Right ventricle myocardium inferior (tissue), 1 donor: Measurements from ENCODE around the gene PRTG. TPM values are rescaled to one million over a fixed set of nuclear protein-coding genes. Genes with fewer than 3 reads are reported as not detected.
"Not testable (repeated sequence)": the region's sequence is repeated elsewhere in the genome, so short reads cannot be mapped to it uniquely, and the experiment has no call there.

Experiments used
- ATAC-seq: fragments of 200-7000 bp; cut with Tn5 transposase; one replicate; pipeline ENCODE4 v1.9.1; 2020; ENCODE audit warnings: mild to moderate bottlenecking, moderate library complexity
- DNase-seq: peaks from one replicate; pipeline ENCODE4 v3.0.0; 2021; ENCODE audit errors: missing footprints
- intact Hi-C: fragments of 100-400 bp; cut with DNase I; formaldehyde crosslinking; loops from one replicate; pipeline ENCODE4 v1.11.0; 2022
- long read RNA-seq: library from polyadenylated mRNA; unstranded; transcript quantifications from one replicate; pipeline ENCODE4 v2.0.0, GENCODE V29; 2021
- total RNA-seq: library from RNA; stranded (reverse); fragmentation: NEBNext Ultra II Directional; extraction: Animal tissue kit (Norgen Biotek cat#: 25700); gene quantifications from one replicate; pipeline ENCODE4 v1.2.1, GENCODE V29; 2021
- donor health status: DM: no; HTN: yes; CAD: no; lungs with severe emphysema.

PRTG gene
- 0.43 TPM for total RNA-seq
- long read RNA-seq: 0 reads

GRCh38 chr15:55742927-55743728 is at the start of gene PRTG:
Gene PRTG (minus strand): TSS chr15:55743152. CDS start chr15:55742931, 221 bp downstream.
- DNase-seq (peak; percentile 86), ATAC-seq (peak; percentile 97)
- intact Hi-C loops: no loop called here

GRCh38 chr15:55791551-55792400 is 48.8 kb upstream of the PRTG start:
- no peak for ATAC-seq
- DNase-seq: no peak
- intact Hi-C loops: no loop called here

GRCh38 chr15:55789066-55789660 is 46.2 kb upstream of the PRTG start:
- DNase-seq (no peak), ATAC-seq (no peak)
- intact Hi-C loops: loop anchor here (5.0 kb wide), 1 partner anchor 58 kb away; no protein-coding TSS in a partner anchor

- intact Hi-C loops: loop anchor here (5.0 kb wide), 1 partner anchor 61 kb away; no protein-coding TSS in a partner anchor
- no peak for DNase-seq
- ATAC-seq: no peak
Measured at GRCh38 chr15:55786341-55786740, 43.4 kb upstream of the PRTG start.

GRCh38 chr15:55785593-55785992 is 42.6 kb upstream of the PRTG start:
- intact Hi-C loops: loop anchor here (5.0 kb wide), 1 partner anchor 62 kb away; no protein-coding TSS in a partner anchor
- not testable (repeated sequence) for ATAC-seq

GRCh38 chr15:55784286-55784685 is 41.3 kb upstream of the PRTG start:
- intact Hi-C loops: no loop called here
- no peak for DNase-seq
- no peak for ATAC-seq

More at GRCh38 chr15:55785593-55785992, 42.6 kb upstream of the PRTG start:
- DNase-seq: not testable (repeated sequence)

GRCh38 chr15:55782901-55783300 is 39.9 kb upstream of the PRTG start:
- ATAC-seq (no peak), DNase-seq (no peak)
- intact Hi-C loops: no loop called here

- ATAC-seq: no peak
- intact Hi-C loops: no loop called here
- no peak for DNase-seq
Measured at GRCh38 chr15:55780292-55780691, 37.3 kb upstream of the PRTG start.

- DNase-seq (no peak), ATAC-seq (no peak)
- intact Hi-C loops: no loop called here
Measured at GRCh38 chr15:55778932-55779331, 36.0 kb upstream of the PRTG start.

GRCh38 chr15:55775316-55775715 is 32.4 kb upstream of the PRTG start:
- ATAC-seq: no peak
- no peak for DNase-seq
- intact Hi-C loops: no loop called here

- DNase-seq (no peak), ATAC-seq (no peak)
- intact Hi-C loops: no loop called here
Measured at GRCh38 chr15:55774113-55774970, 31.4 kb upstream of the PRTG start.

GRCh38 chr15:55770806-55771205 is 27.9 kb upstream of the PRTG start:
- intact Hi-C loops: no loop called here
- DNase-seq: no peak
- ATAC-seq: no peak

GRCh38 chr15:55770261-55770660 is 27.3 kb upstream of the PRTG start:
- DNase-seq (no peak), ATAC-seq (no peak)
- intact Hi-C loops: no loop called here

- ATAC-seq (no peak), DNase-seq (no peak)
- intact Hi-C loops: no loop called here
Measured at GRCh38 chr15:55768670-55769185, 25.8 kb upstream of the PRTG start.

GRCh38 chr15:55766676-55767075 is 23.7 kb upstream of the PRTG start:
- ATAC-seq: no peak
- intact Hi-C loops: no loop called here

GRCh38 chr15:55764398-55764797 is 21.4 kb upstream of the PRTG start:
- DNase-seq: no peak
- intact Hi-C loops: no loop called here
- ATAC-seq: no peak

More at GRCh38 chr15:55766676-55767075, 23.7 kb upstream of the PRTG start:
- DNase-seq: no peak

GRCh38 chr15:55758580-55758986 is 15.6 kb upstream of the PRTG start:
- intact Hi-C loops: no loop called here
- ATAC-seq (no peak), DNase-seq (no peak)

GRCh38 chr15:55753433-55753832 is 10.5 kb upstream of the PRTG start:
- DNase-seq, intact Hi-C loops, ATAC-seq: not testable (repeated sequence)
